GM23248 (cell line): ENCODE measurements around the gene WBP2.

Experiments used
- EZH2 ChIP-seq: fragments of 200-600 bp; sonication (generic); IDR thresholded peaks from 2 replicates; pipeline ENCODE4 v1.6.1; 2018; ENCODE audit warnings: antibody characterized with exemption, mild to moderate bottlenecking; ENCODE audit not compliant: insufficient read depth, poor library complexity, severe bottlenecking
- EZH2phosphoT487 ChIP-seq: fragments of 200-600 bp; sonication (generic); IDR thresholded peaks from 2 replicates; pipeline ENCODE4 v1.6.1; 2018; ENCODE audit warnings: antibody characterized with exemption, moderate library complexity, mild to moderate bottlenecking, low read depth; ENCODE audit not compliant: insufficient read depth

GRCh38 chr17:75836605-75837004 lies 18.5 kb downstream of the WBP2 start:
- TF ChIP-seq EZH2 (no peak), EZH2phosphoT487 (no peak)
